Kidney (tissue), 14 donors: ENCODE data around the gene PECR. TPM values are rescaled to one million over a fixed set of nuclear protein-coding genes. Genes with fewer than 3 reads are reported as not detected.
A peak's percentile ranks its signal among the peaks of the same experiment; 100 is the strongest.

ENCODE experiments used
- DNase-seq, 5 donors: peaks; one replicate each; pipeline ENCODE4 v3.0.0-alpha.2; 2013 to 2020
- FAIRE-seq: peaks from 2 replicates; lab custom pipeline; 2012; peaks lifted over from hg19 to GRCh38; lab: Jason Lieb, UNC
- H3K27ac ChIP-seq, 2 donors: one replicate each; pipeline ENCODE4 v1.7.0; 2013; ENCODE audit warnings: low read depth in 2 of 2, low read length in 2 of 2, inconsistent platforms in 1 of 2
- H3K27me3 ChIP-seq: one replicate; pipeline ENCODE4 v1.7.1; 2013; ENCODE audit warnings: low read length, inconsistent platforms; ENCODE audit not compliant: control insufficient read depth, insufficient read depth
- H3K36me3 ChIP-seq, 3 donors: one replicate each; pipeline versions ENCODE4 v1.7.0 to v1.7.1; 2013; ENCODE audit warnings: low read length in 3 of 3, control low read depth in 1 of 3, inconsistent platforms in 1 of 3; ENCODE audit not compliant: insufficient read depth in 3 of 3, control insufficient read depth in 2 of 3
- H3K4me1 ChIP-seq, 3 donors: one replicate each; pipeline versions ENCODE4 v1.7.0 to v1.7.1; 2013; ENCODE audit warnings: low read length in 3 of 3, inconsistent platforms in 1 of 3, low read depth in 1 of 3; ENCODE audit not compliant: control insufficient read depth in 2 of 3, insufficient read depth in 2 of 3
- H3K4me3 ChIP-seq, 3 donors: one replicate each; pipeline versions ENCODE4 v1.7.0 to v1.8.1; 2013; ENCODE audit warnings: low read length in 3 of 3, control low read depth in 1 of 3, inconsistent platforms in 1 of 3
- H3K9ac ChIP-seq, 3 donors: one replicate each; pipeline versions ENCODE4 v1.7.0 to v1.7.1; 2013; ENCODE audit warnings: low read length in 3 of 3, control low read depth in 1 of 3, inconsistent platforms in 1 of 3
- H3K9me3 ChIP-seq, 3 donors: one replicate each; pipeline versions ENCODE4 v1.7.0 to v1.7.1; 2013; ENCODE audit warnings: low read length in 3 of 3, control low read depth in 1 of 3, inconsistent platforms in 1 of 3; ENCODE audit not compliant: control insufficient read depth in 2 of 3, insufficient read depth in 1 of 3
- CTCF ChIP-seq: IDR thresholded peaks from 3 replicates; pipeline ENCODE4 v1.5.1; 2012; ENCODE audit warnings: mild to moderate bottlenecking, moderate library complexity, borderline replicate concordance; ENCODE audit not compliant: insufficient read depth; ENCODE audit errors: extremely low read depth
- intact Hi-C: fragments of 100-400 bp; cut with DNase I; formaldehyde crosslinking; loops from one replicate; pipeline ENCODE4 v1.11.1; 2022
- polyA plus RNA-seq: library from polyadenylated mRNA; stranded (reverse); fragments of 350-450 nt; fragmentation: Illumina TruSeq; extraction: RNeasy Lipid Tissue Mini Kit (QIAGEN cat#74804); gene quantifications from one replicate; pipeline ENCODE4 v1.2.3, GENCODE V29; 2014; ENCODE audit warnings: low read depth, low replicate concordance; ENCODE audit not compliant: insufficient read depth
- total RNA-seq: library from RNA; stranded (reverse); fragmentation: NEBNext Ultra II Directional; extraction: Animal tissue kit (Norgen Biotek cat#: 25700); gene quantifications from one replicate; pipeline ENCODE4 v1.2.1, GENCODE V29; 2021
- donor health status: control.
- donor health status: control.
- donor health status: control.
- donor health status: control.
- donor health status: control.
- donor health status: DM: yes; HTN: yes; CAD: no.
- donor health status: Normal renal cell carcinoma (clear cell type).

PECR gene
- total and polyA plus RNA-seq, 2 donors from 2014 or later, result 28.4 to 36.0 TPM

GRCh38 chr2:216108310-216108966 is 26.8 kb upstream of the PECR start:
- DNase-seq, result peak in 3 of 5 donors; percentile 31 to 61 (median 37)
- Histone ChIP-seq H3K4me3 (peak overlapping the region; percentile 64 to 95 (median 85)), H3K9ac (peak overlapping the region in 2 of 3 donors; percentile 48 to 85), H3K27ac (no peak overlapping the region), H3K9me3 (no peaks in the 10 kb centered on the region), H3K27me3 (no peaks in the 10 kb centered on the region), H3K36me3 (peaks cover 5 to 18% (median 6%) of the 10 kb centered on the region in 3 donors), H3K4me1 (peaks cover 0 to 9% (median 3%) of the 10 kb centered on the region in 3 donors)
- FAIRE-seq, result no peak
- intact Hi-C loops, result no loop called here
- TF ChIP-seq CTCF, result no peak

- Histone ChIP-seq H3K4me3 (peak overlapping the region in 1 of 3 donors; percentile 58), H3K36me3 (peaks cover 0 to 12% (median 5%) of the 10 kb centered on the region in 3 donors), H3K27ac (no peak overlapping the region), H3K9ac (no peak overlapping the region), H3K4me1 (peaks cover 0 to 9% (median 3%) of the 10 kb centered on the region in 3 donors), H3K27me3 (no peaks in the 10 kb centered on the region), H3K9me3 (no peaks in the 10 kb centered on the region)
- intact Hi-C loops, result no loop called here
- peak in 4 of 5 donors; percentile 32 to 79 (median 70) for DNase-seq
- FAIRE-seq, result no peak
- no peak for TF ChIP-seq CTCF
Measured at GRCh38 chr2:216107760-216108159, 26.2 kb upstream of the PECR start.

- Histone ChIP-seq H3K4me3 (peak overlapping the region in 1 of 3 donors; percentile 58), H3K4me1 (peaks cover 0 to 9% (median 3%) of the 10 kb centered on the region in 3 donors), H3K27me3 (no peaks in the 10 kb centered on the region), H3K36me3 (peaks cover 0 to 8% (median 5%) of the 10 kb centered on the region in 3 donors), H3K9me3 (no peaks in the 10 kb centered on the region), H3K9ac (no peak overlapping the region), H3K27ac (no peak overlapping the region)
- intact Hi-C loops, result no loop called here
- no peak for FAIRE-seq
- DNase-seq, result peak in 1 of 5 donors; percentile 46
- TF ChIP-seq CTCF, result no peak
Measured at GRCh38 chr2:216107320-216107719, 25.7 kb upstream of the PECR start.
